NB4 (cell line): Measurements from ENCODE around the gene NHEJ1.

Source experiments
- DNase-seq: peaks from one replicate; pipeline ENCODE4 v3.0.0; 2010; ENCODE audit warnings: low read depth
- H3K4me3 ChIP-seq: one replicate; pipeline ENCODE4 v1.5.1; 2011; ENCODE audit warnings: mild to moderate bottlenecking, low read depth, low read length, moderate library complexity
- CTCF ChIP-seq: IDR thresholded peaks from one replicate; pipeline ENCODE4 v1.5.1; 2012; ENCODE audit warnings: low read depth, low read length
- MAX ChIP-seq: IDR thresholded peaks from 2 replicates; pipeline ENCODE4 v1.6.1; 2011; ENCODE audit warnings: low read depth, low read length
- MYC ChIP-seq: IDR thresholded peaks from 2 replicates; pipeline ENCODE4 v1.6.1; 2011; ENCODE audit warnings: low read depth, low read length
- POLR2A ChIP-seq: IDR thresholded peaks from 2 replicates; pipeline ENCODE4 v1.6.1; 2011; ENCODE audit warnings: mild to moderate bottlenecking; ENCODE audit not compliant: insufficient read length; ENCODE audit errors: extremely low read depth

Gene NHEJ1

GRCh38 chr2:219057709-219058540 lies 102.7 kb downstream of the NHEJ1 start:
- no peak overlapping the region for H3K4me3 ChIP-seq
- no peak for TF ChIP-seq POLR2A
- TF ChIP-seq CTCF = peak; percentile 83
- no peak for TF ChIP-seq MYC
- peak; percentile 55 for TF ChIP-seq MAX
- DNase-seq = peak; percentile 82

DNA sequence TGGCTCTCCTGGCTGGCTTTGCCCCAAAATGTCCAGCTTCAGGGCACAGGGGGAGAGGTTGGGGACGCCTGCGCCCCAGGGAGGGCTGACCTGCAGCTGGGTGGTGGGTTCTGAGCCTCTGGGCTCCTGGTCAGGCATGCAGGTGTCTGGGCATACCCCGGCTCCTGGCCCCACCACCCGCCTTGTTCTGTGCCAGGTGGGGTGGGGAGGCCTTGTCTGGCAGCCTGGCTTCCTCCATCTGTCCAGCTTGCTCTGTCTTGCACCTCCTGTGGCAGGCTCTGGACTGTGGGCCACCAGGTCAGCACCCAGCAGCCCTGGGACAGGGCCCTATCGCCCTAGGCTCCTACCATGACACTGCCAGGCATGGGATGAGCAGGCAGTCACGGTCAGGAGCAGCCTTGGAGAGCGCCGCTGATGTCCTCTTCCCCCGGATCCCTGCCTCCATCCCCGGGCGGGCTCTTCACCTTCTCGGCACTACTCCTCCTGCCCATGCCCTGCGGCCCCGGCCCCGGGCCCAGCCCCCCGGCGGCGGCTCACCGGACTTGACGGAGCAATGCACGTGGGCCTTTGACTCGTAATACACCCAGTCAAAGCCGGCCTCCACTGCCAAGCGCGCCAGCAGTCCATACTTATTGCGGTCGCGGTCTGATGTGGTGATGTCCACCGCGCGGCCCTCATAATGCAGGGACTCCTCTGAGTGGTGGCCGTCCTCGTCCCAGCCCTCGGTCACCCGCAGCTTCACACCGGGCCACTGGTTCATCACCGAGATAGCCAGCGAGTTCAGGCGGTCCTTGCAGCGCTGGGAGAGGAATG lies 103.5 kb downstream of the NHEJ1 start:
- TF ChIP-seq CTCF = no peak
- TF ChIP-seq MAX = no peak
- TF ChIP-seq MYC = no peak
- TF ChIP-seq POLR2A = no peak
- no peak overlapping the region for H3K4me3 ChIP-seq
- DNase-seq = no peak

DNA sequence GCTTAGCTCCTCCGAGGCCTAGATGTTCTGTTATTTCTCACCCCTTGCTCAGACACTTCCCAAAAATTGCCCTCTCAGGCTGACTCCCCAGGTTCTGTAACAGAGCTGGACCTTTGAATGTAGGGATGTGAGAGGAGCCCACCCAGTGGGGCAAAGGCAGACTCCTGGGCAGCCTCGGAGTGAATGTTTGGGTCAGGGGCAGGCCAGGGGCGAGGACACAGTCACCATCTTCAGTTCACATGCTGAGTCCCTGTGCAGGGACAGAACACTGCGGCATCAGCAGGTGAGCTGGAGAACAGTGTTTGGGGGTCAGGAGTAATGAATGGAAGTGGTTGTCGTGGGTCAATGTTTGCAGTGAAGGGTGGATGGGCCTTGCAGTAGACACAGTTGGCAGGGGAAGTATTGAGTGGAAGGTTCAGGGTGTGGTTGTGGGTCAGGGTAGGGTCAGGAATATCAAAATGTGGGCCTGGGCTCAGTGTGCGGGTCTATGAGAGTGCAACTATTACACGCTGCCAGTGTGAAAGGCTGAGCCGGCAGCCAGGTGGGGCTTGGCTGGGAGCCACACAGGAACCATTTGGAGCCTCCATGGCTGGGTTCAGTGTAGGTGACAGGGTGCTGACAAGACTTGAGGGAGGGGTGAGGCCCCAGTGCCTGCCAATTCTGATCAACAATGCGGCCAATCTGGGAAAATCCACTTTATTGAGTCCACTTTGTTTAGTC lies 104.3 kb downstream of the NHEJ1 start:
- TF ChIP-seq MAX (no peak), POLR2A (no peak), CTCF (no peak), MYC (no peak)
- no peak for DNase-seq
- no peak overlapping the region for H3K4me3 ChIP-seq

DNA sequence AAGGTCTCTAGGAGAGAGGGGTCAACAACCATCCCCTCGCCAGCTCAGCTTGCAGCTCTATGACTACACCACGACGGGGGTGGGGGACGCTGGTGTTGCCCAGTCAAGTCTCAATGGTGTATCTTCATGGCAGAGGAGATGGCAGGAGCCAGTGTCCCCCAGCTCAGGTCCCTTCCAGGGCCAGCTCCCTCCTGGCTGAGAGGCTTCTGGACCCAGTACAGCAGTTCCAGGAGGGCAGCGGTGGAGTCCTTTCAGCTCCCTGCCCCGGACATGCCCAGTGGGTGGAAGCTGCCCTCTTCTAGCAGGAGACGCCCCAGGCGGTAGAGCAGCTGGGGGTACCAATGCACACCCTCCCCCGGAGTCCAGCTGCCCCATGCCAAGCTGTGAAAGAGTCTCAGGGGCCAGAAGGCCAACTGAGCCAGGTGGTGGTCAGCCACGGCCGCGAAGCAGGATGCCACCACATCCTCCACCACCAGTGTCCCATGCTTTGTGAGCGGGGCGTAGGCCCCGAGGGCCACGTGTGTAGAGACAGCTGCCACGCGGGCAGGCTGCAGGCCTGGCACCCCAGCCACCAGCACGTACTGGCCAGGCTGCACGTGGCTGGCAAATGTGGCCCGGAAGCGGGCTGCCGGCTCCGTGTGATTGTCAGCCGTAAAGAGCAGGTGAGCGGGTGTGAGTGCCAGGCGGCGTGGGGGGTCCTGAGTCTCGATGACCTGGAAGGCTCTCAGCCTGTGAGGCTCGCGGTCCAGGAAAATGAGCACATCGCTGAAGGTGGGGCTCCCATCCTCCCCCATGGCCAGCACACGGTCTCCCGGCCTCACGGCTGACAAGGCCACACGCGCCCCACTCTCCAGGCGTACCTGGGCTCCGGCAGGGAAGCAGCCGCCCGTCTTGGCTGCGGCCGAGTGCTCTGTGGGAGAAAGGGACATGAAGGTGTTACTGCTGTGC lies 105.4 kb downstream of the NHEJ1 start:
- H3K4me3 ChIP-seq = no peak overlapping the region
- TF ChIP-seq CTCF (no peak), MAX (no peak), POLR2A (no peak), MYC (no peak)
- no peak for DNase-seq

DNA sequence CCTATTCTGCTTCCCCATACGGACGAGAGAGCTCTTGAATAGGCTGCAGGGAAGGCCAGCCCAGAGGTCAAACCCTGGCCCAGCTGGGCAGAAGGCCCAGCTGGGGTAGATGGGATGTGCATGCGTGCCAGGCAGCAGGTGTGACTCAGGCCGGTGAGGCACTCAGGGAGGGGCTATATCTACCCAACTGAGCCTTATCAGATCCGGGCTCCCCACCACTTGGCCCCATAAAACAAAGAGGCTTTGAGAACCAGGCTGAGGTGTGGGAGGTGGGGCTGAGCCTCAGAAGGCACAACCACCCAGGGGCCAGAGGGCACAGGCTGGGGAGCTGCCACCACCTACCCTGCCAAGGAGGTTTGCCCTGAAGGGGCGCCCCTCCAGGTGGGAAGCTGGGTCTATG lies 111.3 kb downstream of the NHEJ1 start:
- TF ChIP-seq MAX (no peak), CTCF (no peak), MYC (no peak), POLR2A (no peak)
- H3K4me3 ChIP-seq = no peak overlapping the region
- DNase-seq = no peak
